ENCODE data around the gene CBX5. TPM values are rescaled to one million over a fixed set of nuclear protein-coding genes. Genes with fewer than 3 reads are reported as not detected.
"Not testable (repeated sequence)": the region's sequence is repeated elsewhere in the genome, so short reads cannot be mapped to it uniquely, and the experiment has no call there.

The CBX5 gene
- total RNA-seq, 1 donor from 2014 or later = 26.6 TPM

DNA sequence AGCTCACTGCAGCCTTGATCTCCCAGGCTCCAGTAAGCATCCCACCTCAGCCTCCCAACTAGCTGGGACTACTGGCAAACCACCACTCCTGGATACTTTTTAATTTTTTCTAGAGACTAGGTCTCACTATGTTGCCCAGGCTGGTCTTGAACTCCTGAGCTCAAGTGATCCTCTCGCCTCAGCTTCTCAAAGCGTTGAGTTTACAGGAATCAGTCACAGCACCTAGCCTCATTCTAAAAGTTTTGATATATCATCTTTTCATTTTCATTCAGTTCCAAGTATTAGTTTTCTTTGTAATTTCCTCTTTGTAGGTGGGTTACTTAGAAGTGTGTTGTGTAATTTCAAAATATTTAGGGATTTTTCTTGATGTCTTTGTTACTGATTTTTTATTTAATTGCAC is 9.6 kb downstream of the CBX5 start:
- no peak for DNase-seq (ENCODE audit: low read depth in 2 of 2)

DNA sequence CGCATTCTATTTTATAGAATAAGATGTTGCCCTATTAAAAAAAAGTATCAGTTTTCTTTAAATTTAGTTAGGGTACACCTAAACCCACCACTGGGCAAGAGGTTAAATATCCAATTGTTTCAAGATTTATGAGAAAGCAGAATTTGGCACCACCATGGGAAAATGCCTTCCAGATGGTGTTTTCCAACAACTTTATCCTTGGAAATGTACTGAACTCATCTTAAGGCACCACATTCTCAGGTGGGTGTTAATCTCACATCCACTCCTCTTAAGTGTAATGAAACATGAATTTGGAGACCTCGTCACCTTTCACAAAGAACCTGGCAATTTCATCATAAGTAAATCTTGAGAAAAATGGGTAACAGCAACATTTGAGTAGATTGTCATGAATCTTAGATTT is 13.1 kb downstream of the CBX5 start:
- no peak for DNase-seq (ENCODE audit: low read depth in 2 of 2)

DNA sequence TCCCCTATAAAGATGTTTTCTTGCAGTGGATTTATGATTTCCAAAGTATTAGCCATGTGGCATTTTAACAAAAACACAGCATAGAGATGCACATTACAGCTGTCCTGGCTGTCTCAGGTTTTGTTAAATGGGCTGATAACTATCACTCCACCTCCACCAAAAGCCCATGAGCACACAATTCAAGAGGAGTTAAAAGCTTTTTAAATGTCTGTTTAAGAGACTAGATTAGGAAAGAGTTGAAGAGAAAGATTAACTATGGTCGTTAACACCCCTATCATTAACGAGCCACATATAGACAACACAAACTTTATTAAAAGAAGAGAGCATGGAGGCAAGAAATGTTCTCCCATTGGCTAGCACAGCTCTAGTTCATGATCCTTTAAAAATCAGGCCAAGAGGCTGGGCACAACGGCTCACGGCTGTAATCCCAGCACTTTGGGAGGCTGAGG is 14.5 kb downstream of the CBX5 start:
- no peak for DNase-seq (ENCODE audit: low read depth in 2 of 2)

DNA sequence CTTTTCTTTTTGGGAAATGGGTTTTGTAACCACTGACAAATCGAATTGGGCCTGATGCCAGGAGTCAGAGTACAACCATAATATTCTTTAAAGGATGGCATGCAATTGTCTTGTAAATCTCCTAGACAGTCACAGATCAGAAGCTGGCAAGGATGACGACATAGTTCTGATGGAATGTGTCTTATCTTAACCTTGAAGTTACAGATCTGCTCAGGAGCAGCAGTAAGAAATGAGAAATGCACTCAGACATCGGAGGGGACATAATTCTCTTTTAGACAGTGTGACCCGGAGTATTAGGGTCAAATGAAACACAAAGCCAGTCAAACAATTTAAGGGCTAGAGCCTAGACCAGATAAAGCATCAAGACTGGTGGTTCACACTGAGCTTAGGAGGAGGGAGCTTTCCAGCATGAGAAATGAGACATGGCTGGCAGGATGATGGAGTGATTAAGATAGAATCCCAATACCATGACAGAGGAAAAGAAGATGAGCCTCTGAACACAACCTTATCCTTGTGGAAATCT is 17.5 kb downstream of the CBX5 start:
- peak in 1 of 2 donors; percentile 61 for DNase-seq (ENCODE audit: low read depth in 2 of 2)

DNA sequence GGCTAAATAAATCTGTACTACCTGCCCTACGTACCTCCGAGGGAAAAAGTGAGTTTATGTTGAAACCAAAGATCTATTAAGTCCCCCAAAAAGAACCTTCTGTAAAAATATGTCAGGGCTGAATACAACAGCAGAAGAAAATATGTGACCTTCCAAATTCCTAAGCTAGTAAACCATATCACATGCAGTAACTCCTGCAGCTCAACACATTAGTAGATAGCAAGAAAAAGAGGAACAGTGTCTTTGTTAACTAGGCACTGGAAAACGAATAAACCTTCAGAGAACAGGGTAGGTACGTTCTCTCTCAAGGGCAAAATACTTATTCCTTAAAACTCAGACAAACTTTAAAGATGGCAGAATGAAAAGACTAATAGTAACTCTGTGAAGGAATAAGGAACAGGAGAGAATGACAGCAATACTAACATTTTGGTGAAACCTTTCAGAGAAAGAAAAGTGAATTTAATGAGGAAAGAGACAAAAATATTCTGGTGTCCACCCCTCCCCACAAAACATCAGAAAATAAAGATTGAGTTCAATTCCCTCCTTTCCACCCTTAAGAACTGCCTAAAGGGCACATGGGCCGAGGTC is 18.0 kb downstream of the CBX5 start:
- no peak for DNase-seq (ENCODE audit: low read depth in 2 of 2)

DNA sequence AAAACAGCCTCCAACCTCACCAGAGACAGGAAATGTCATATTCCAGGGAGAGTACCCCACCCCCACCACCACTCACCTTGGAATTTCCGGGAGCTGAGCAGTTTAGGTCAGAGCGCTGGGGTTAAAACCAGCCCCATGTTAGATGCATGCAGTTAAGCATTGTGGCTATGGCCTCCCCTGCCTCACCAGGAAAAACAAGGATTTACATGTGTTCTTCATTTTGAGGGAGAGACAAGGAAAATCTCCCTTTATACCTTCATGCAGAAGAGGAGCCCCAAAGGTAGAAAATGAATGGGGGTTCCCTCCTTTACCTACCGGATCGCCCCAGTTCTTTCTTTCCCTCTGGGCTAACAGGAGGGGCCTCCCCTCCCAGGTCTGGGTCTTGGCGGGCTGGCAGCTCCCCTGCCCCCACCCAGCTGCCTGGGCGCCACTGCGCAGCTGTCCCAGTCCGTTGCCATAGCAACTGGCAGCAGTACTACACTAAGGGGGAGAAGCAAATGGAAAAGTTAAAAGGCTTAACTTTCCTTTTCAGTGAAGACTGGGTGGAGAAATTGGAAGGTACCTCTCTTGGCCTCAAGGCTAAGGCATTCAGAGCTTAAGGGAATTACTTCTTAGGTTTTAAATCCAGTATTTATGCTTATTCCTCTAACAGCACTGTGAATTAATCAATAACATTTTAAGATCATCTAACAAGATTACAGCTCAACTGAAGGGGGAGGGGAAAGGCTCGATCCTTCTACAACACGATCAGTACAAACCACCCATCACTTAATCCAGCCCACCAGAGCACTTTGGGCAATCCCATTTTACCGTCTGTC is 20.5 kb downstream of the CBX5 start:
- DNase-seq (ENCODE audit: low read depth in 2 of 2) = peak; percentile 93

DNA sequence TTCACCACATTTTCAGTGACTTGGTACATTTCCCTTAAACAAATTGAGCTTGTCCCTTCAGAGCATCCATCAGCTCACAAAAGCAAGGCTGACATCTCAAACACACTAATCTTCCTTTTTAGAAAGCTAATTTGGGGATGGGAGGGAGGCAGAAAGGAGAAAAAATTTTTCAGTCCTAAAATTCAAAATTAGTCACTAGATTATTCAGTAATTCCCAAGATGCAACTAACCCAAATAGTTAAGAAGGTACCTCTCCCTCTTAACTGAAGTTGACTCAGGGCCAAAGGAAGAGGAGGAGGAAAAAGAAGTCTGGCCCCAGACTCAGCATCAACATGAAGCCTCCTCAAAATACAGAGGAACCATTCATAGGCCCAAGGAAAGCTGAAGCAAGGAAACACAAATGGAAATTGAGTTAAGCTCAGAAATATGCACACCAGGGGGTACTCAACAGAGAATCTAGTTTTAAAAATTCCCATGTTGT is 21.7 kb downstream of the CBX5 start:
- peak in 1 of 2 donors; percentile 11 for DNase-seq (ENCODE audit: low read depth in 2 of 2)

DNA sequence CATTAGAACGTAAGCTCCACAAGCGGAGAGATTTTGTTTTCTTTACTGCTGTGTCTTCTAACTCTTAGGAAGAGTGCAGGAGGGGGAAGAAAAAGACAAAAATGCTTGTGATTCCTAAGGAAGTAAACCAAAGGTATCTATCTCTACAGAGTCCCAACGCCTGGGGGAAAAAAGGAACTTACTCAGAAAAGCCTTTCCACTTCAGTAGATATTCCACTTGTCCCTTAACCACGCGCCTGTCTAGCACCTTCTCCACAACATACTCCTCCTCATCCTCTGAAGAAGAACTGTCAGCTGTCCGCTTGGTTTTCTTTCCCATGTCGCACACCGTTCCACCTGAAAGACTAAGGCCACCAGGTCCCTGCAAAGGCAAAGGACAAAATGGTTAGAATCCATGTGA is 22.6 kb downstream of the CBX5 start:
- no peak for DNase-seq (ENCODE audit: low read depth in 2 of 2)

DNA sequence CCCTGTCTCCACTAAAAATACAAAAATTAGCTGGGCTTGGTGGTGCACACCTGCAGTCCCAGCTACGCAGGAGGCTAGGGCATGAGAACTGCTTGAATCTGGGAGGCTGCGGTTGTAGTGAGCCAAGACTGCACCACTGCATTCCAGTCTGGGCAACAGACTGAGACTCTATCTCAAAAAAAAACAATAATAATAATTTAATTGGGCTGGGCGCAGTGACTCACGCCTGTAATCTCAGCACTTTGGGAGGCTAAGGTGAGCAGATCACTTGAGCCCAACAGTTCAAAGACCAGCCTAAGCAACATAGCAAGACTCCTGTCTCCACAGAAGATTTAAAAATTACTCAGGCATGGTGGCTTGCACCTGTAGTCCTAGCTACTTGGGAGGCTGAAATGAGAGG is 26.7 kb downstream of the CBX5 start:
- no peak for DNase-seq (ENCODE audit: low read depth in 2 of 2)

DNA sequence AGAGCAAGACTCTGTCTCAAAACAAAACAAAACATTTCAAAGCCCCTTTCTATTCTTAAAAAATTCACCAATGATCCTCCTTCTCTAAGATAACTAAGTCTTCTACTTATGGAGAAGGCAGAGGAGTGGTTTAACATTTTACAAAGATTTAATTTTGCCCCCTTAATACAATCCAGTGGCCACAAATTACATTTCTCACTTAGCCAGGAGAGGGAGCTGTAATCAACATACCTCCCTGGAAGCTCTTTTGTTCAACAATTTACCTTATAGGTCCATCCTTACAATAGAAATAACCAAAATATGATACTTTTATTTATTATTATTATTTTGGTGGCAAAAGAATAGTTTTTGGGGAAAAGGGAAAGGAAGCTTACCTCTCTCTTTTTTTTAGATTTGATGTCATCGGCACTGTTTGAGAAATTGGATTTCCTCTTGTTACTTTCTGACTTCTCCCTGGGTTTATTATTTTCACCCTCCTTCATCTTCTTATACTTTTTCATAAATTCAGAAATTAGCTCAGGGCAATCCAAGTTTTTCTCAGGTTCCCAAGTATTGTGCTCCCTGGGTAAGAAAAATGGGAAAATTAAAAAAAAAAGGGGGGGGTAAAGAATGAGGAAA is 28.1 kb downstream of the CBX5 start:
- DNase-seq (ENCODE audit: low read depth in 2 of 2) = peak; percentile 71 to 75

DNA sequence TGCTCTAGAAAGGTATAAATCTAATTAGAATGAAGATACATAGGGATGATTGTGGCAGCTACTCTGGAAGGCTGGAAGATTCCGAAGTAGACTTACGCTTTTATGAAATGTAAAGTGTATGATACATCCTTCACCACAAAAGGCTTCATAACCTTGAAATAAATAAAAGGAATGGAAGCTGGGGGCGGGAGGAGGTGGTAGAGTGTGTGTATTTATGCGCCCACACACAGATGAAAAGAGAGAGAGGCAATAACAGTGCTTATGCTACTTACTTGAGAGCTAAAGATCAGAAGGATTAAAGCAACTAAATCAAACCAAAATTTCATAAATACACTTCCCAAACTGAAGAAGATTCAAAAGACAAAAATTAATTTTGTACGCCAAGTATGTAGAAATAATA is 30.4 kb downstream of the CBX5 start:
- DNase-seq (ENCODE audit: low read depth in 2 of 2) = no peak

DNA sequence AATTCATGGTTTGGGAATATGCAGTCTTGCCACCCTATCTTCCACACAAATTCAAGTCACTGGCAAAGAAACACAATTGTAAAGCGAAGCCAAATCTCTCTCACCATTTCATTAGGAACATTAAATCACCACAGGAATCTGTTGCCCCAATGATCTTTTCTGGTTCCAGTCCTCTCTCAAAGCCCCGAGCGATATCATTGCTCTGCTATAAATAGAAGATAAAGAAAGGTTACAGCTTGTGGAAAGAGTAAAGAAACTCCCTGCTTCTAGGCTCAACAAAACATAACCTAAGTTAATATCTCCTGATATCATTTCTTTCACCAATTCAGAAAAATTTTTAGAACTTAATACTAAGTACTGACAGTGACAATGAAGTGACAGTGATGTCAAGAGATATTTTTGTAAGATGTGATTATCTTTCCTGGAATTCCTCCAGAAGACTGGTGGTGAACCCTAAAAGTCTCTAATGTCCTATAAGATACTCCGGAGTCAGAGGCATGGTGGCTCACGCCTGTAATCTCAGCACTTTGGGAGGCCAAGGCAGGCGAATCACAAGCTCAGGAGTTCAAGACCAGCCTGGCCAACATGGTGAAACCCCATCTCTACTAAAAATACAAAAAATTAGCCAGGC is 33.8 kb downstream of the CBX5 start:
- no peak for DNase-seq (ENCODE audit: low read depth in 2 of 2)

DNA sequence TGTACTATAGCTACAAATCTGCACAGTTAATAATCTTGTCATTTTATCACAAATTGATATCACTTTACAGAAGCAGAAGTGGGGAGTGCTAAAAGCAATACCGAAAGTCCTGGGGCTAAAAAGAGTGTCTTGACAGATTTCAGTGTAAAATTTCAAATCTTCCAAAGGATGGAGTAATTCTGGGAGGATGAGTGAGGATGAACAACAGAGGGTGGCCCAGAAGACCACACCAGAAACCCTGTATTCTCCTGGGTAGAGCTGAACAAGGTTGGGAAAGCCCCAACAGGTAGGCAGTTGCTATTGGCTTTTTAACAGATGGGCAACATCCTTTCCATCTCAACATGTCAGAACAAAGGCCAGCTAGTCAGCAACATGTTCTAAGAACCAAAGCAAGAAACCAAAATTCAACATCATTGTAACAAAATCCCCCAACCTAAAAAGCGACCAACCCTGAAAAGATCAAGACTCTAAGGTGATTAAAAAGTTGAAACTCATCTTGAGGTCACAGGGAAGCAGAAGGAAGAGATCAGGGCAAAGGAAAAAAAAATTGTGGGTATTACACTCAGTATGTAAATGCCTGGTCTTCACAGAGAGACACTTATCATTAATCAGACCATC is 38.8 kb downstream of the CBX5 start:
- DNase-seq (ENCODE audit: low read depth in 2 of 2) = no peak

DNA sequence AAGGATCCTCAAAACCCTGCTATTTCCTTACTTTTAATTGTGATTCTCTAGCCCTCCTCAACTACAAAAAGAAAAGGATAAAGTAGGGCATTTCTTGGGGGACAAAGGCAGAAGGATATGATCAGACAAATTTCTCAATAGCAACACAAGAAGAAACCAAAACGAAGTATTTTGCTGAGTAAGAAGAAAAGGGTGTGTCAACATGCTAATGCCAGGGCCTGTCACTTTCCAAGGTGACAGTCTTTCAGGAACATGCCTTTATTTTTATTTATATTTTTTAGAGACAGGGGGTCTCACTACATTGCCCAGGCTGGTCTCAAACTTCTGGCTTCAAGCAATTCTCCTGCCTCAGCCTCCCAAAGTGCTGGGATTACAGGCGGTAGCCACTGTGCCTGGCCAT is 39.8 kb downstream of the CBX5 start:
- no peak for DNase-seq (ENCODE audit: low read depth in 2 of 2)

DNA sequence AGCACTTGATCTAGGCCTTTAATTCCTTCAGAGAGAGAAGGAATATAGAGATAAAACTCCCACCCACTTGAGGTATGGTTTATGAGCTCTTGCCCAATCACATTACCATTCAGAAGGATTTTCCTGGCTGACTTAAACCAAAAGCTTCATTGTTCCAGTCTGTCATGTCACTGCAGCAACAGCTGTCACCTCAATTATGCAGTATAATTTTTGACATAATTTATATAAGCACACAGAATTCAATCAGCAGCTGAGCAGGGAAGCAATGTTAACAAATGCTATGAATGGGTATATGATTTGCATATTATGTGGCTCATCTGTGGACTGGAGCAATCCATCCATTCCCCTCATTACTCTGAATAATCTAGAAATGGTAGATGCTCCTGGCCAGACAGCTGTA is 40.3 kb downstream of the CBX5 start:
- DNase-seq (ENCODE audit: low read depth in 2 of 2) = no peak

DNA sequence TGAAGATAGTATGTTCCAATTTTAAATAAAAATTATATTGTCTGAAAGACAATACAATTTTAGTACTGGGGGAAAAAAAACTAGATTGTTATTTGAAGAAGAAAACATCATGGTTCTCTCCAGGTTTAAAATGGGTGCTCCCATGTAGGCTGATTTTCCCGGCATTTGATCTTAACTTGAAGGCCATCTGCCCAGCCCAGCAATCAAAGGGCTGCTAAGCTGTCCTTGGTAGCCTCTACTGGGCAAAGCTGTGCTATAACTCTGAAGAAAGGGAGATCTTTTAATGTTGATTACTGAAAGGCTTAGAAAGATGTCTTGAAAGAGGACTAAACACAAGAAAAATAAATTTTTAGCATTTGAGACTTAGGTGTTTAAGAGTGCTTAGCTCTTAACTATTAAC is 41.4 kb downstream of the CBX5 start:
- DNase-seq (ENCODE audit: low read depth in 2 of 2) = no peak

DNA sequence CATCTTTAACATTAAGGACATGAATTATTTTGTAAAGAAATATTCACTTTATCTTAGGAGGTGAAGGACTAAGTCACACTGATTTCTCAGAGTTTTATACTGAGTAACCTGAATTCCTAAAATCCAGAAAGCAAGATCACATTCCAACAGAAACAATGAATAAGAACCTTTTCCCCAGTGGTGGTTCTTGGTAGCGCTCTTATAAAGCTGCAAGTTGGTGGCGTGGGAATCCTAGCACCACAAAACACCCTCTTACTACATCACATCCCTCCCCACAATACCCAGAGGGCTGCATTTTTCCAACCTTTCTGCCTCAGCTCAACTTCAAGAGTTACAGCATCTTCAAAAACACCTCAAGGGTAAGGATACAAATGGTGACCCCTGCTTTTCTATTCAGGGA is 47.1 kb downstream of the CBX5 start:
- DNase-seq (ENCODE audit: low read depth in 2 of 2) = no peak

DNA sequence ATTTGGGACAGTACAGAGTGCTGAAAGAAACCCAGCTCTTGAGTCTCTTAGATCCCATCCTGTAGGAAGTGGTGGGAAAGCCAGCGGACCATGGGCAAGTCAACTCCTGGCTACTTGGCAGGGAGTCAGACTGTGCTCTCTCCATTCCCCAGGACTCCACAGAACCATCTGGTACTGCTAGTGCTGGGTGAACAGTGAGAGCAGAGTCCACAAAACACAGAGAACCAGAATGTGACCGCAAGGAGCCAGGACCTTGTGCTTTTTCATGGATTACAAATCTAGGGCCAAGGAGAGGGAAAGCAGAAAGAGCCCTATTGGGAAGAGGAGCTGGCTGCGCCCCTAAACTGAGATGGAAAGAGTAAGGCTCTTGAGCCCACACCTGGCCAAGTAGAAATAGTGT is 48.7 kb downstream of the CBX5 start:
- DNase-seq (ENCODE audit: low read depth in 2 of 2) = not testable (repeated sequence)

DNA sequence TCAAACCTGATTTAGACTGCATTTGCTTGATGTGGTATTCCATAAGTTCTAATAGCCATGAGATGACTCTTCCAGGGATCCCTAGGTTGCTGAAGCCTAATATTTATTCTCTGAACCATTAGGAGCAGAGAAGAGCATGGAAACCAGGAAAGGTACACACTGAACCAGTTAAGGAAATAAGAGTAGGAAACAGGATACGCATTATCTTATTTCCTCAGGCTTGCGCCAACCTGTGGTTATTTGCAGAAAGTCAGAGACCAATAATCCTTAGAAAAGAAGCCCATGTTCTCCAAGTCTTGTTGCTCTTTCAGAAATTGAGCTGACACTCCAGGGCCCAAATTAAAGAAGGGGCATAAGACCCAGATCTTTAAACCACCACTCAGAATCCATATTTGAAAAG is 49.4 kb downstream of the CBX5 start:
- DNase-seq (ENCODE audit: low read depth in 2 of 2) = peak; percentile 42 to 43

DNA sequence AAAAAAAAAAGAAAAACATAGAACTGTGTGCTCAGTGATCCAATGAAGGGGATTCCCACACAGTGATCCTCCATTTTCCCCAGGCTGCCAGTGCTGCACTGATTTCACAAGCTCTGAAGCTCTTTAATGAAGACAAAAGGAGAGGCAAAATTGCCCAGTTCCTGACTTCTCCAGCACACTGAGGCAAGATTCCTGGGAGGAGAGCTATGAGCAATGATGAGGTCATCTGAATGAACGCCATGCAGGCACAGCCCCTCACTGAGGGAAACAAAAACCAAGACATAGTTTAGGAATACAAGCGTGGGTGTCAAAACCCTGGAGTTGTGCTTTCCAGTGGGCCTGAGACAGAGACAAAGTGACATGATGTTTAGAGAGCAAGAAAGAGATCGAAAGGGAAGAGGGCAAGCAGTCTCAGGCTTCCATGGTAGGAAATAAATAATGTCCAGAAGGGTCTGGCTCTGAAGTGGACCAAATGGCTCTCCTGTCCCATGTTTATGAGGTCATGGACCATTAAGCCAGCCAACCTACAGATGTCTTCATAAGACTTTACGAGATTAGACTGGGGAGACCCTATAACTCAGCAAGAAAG is 50.2 kb downstream of the CBX5 start:
- DNase-seq (ENCODE audit: low read depth in 2 of 2) = peak; percentile 15 to 90

DNA sequence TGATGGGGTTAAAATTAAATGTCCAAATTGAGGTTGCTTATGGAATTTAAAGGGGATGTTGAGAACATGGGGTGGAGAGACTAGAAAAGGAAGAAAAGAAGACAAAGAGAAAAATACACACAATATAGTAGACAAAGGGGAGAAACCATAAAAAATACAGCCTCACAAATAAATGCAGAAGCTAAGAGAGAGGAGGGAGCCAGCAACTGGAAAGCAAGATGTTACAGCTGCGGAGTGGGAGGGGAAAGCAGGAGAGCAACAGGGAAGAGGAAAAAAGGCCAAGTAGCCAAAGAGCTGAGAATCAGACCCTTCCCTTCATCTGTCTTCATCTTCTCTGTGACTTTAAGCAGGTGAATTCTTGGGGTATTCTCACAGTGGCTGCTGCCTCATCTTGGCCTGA is 51.5 kb downstream of the CBX5 start:
- DNase-seq (ENCODE audit: low read depth in 2 of 2) = no peak

Measured in lung microvascular endothelial cell (primary cell).